ENCODE results near the gene AMIGO1.

AMIGO1 gene

GRCh38 chr1:109467301-109467777 lies 42.2 kb downstream of the AMIGO1 start:
- Histone ChIP-seq H3K79me1 (ENCODE audit: low read length) (no peaks in the 10 kb centered on the region), H2BK120ac (ENCODE audit: insufficient read depth, low read length, poor library complexity) (no peak overlapping the region), H3K79me2 (ENCODE audit: control insufficient read depth, insufficient read depth, low read length, poor library complexity) (no peaks in the 10 kb centered on the region), H3K9ac (ENCODE audit: low read length) (no peak overlapping the region), H2BK12ac (ENCODE audit: low read length) (no peak overlapping the region), H3K27ac (ENCODE audit: low read depth, low read length) (no peak overlapping the region), H2BK5ac (ENCODE audit: low read depth, low read length, poor library complexity) (no peak overlapping the region), H3K36me3 (ENCODE audit: control insufficient read depth in 1 of 2, insufficient read depth in 2 of 2, low read length in 2 of 2) (no peaks in the 10 kb centered on the region), H4K91ac (ENCODE audit: low read depth, low read length) (no peak overlapping the region), H4K8ac (ENCODE audit: low read depth, low read length) (no peak overlapping the region), H2AFZ (ENCODE audit: insufficient read depth, low read length, poor library complexity) (no peak overlapping the region), H3K4me1 (ENCODE audit: control insufficient read depth in 1 of 2, insufficient read depth in 2 of 2, low read length in 2 of 2) (peaks cover 8 to 10% of the 10 kb centered on the region in 2 experiments), H3K23ac (ENCODE audit: low read length) (no peak overlapping the region), H3K9me3 (ENCODE audit: insufficient read depth, low read depth, low read length) (no peaks in the 10 kb centered on the region), H2AK5ac (ENCODE audit: low read length) (no peak overlapping the region), H3K4me2 (ENCODE audit: low read length) (peak overlapping the region; percentile 9), H3K27me3 (ENCODE audit: insufficient read depth, low read length) (peaks cover 34% of the 10 kb centered on the region), H3K4me3 (ENCODE audit: low read depth, low read length) (no peak overlapping the region), H4K12ac (ENCODE audit: low read depth, low read length) (no peak overlapping the region), H3K14ac (ENCODE audit: low read length) (no peak overlapping the region), H3K18ac (ENCODE audit: low read length) (no peak overlapping the region), H3K4ac (ENCODE audit: low read depth, low read length) (no peak overlapping the region)
- no peak for DNase-seq
- WGBS (ENCODE audit: extremely low coverage, insufficient coverage, insufficient read length): 100% methylated on average over 1 of the region's 23 CpGs

GRCh38 chr1:109466452-109467300 lies 42.9 kb downstream of the AMIGO1 start, which contains the start of gene SYPL2:
Gene SYPL2, plus strand, starts transcription at chr1:109466546. Its CDS starts 298 bp downstream, at chr1:109466844.
- WGBS (ENCODE audit: extremely low coverage, insufficient coverage, insufficient read length): no CpG with 5 or more reads among the region's 88 CpGs
- peak in 1 of 2 donors; percentile 54 for DNase-seq

GRCh38 chr1:109466125-109466451 lies 43.4 kb downstream of the AMIGO1 start:
- Histone ChIP-seq H2BK5ac (ENCODE audit: low read depth, low read length, poor library complexity) (no peak overlapping the region), H3K36me3 (ENCODE audit: control insufficient read depth in 1 of 2, insufficient read depth in 2 of 2, low read length in 2 of 2) (no peaks in the 10 kb centered on the region), H3K18ac (ENCODE audit: low read length) (no peak overlapping the region), H3K9ac (ENCODE audit: low read length) (no peak overlapping the region), H3K79me1 (ENCODE audit: low read length) (no peaks in the 10 kb centered on the region), H3K23ac (ENCODE audit: low read length) (no peak overlapping the region), H3K4me2 (ENCODE audit: low read length) (peak overlapping the region; percentile 87), H2AFZ (ENCODE audit: insufficient read depth, low read length, poor library complexity) (peak overlapping the region; percentile 30), H4K12ac (ENCODE audit: low read depth, low read length) (no peak overlapping the region), H4K8ac (ENCODE audit: low read depth, low read length) (no peak overlapping the region), H4K91ac (ENCODE audit: low read depth, low read length) (no peak overlapping the region), H3K27ac (ENCODE audit: low read depth, low read length) (no peak overlapping the region), H3K4me1 (ENCODE audit: control insufficient read depth in 1 of 2, insufficient read depth in 2 of 2, low read length in 2 of 2) (peaks cover 8 to 10% of the 10 kb centered on the region in 2 experiments), H2AK5ac (ENCODE audit: low read length) (no peak overlapping the region), H2BK120ac (ENCODE audit: insufficient read depth, low read length, poor library complexity) (peak overlapping the region; percentile 27), H3K4me3 (ENCODE audit: low read depth, low read length) (peak overlapping the region; percentile 59), H3K4ac (ENCODE audit: low read depth, low read length) (no peak overlapping the region), H2BK12ac (ENCODE audit: low read length) (no peak overlapping the region), H3K14ac (ENCODE audit: low read length) (no peak overlapping the region), H3K79me2 (ENCODE audit: control insufficient read depth, insufficient read depth, low read length, poor library complexity) (no peaks in the 10 kb centered on the region), H3K9me3 (ENCODE audit: insufficient read depth, low read depth, low read length) (no peaks in the 10 kb centered on the region), H3K27me3 (ENCODE audit: insufficient read depth, low read length) (peaks cover 34% of the 10 kb centered on the region)
- no CpG with 5 or more reads among the region's 24 CpGs for WGBS (ENCODE audit: extremely low coverage, insufficient coverage, insufficient read length)
- peak in 1 of 2 donors; percentile 5 for DNase-seq

More at GRCh38 chr1:109466452-109467300, 42.9 kb downstream of the AMIGO1 start, which contains the start of gene SYPL2:
- Histone ChIP-seq H3K27me3 (ENCODE audit: insufficient read depth, low read length) (peaks cover 34% of the 10 kb centered on the region), H3K79me1 (ENCODE audit: low read length) (no peaks in the 10 kb centered on the region), H3K36me3 (ENCODE audit: control insufficient read depth in 1 of 2, insufficient read depth in 2 of 2, low read length in 2 of 2) (no peaks in the 10 kb centered on the region), H2BK5ac (ENCODE audit: low read depth, low read length, poor library complexity) (no peak within 1 kb of the TSS), H3K4me3 (ENCODE audit: low read depth, low read length) (peak within 1 kb of the TSS; percentile 59), H3K4me2 (ENCODE audit: low read length) (peak within 1 kb of the TSS; percentile 87), H3K9me3 (ENCODE audit: insufficient read depth, low read depth, low read length) (no peaks in the 10 kb centered on the region), H3K18ac (ENCODE audit: low read length) (no peak within 1 kb of the TSS), H4K8ac (ENCODE audit: low read depth, low read length) (no peak within 1 kb of the TSS), H4K91ac (ENCODE audit: low read depth, low read length) (no peak within 1 kb of the TSS), H2BK120ac (ENCODE audit: insufficient read depth, low read length, poor library complexity) (peak within 1 kb of the TSS; percentile 27), H3K27ac (ENCODE audit: low read depth, low read length) (no peak within 1 kb of the TSS), H3K14ac (ENCODE audit: low read length) (no peak within 1 kb of the TSS), H3K4me1 (ENCODE audit: control insufficient read depth in 1 of 2, insufficient read depth in 2 of 2, low read length in 2 of 2) (peaks cover 8 to 10% of the 10 kb centered on the region in 2 experiments), H3K4ac (ENCODE audit: low read depth, low read length) (no peak within 1 kb of the TSS), H2BK12ac (ENCODE audit: low read length) (no peak within 1 kb of the TSS), H2AFZ (ENCODE audit: insufficient read depth, low read length, poor library complexity) (peak within 1 kb of the TSS; percentile 30), H2AK5ac (ENCODE audit: low read length) (no peak within 1 kb of the TSS), H4K12ac (ENCODE audit: low read depth, low read length) (no peak within 1 kb of the TSS), H3K79me2 (ENCODE audit: control insufficient read depth, insufficient read depth, low read length, poor library complexity) (no peaks in the 10 kb centered on the region), H3K23ac (ENCODE audit: low read length) (no peak within 1 kb of the TSS), H3K9ac (ENCODE audit: low read length) (no peak within 1 kb of the TSS)

GRCh38 chr1:109457819-109458218 lies 51.7 kb downstream of the AMIGO1 start:
- Histone ChIP-seq H2BK12ac (ENCODE audit: low read length) (no peak overlapping the region), H3K9me3 (ENCODE audit: insufficient read depth, low read depth, low read length) (no peaks in the 10 kb centered on the region), H3K9ac (ENCODE audit: low read length) (no peak overlapping the region), H4K91ac (ENCODE audit: low read depth, low read length) (no peak overlapping the region), H3K23ac (ENCODE audit: low read length) (no peak overlapping the region), H3K79me2 (ENCODE audit: control insufficient read depth, insufficient read depth, low read length, poor library complexity) (no peaks in the 10 kb centered on the region), H3K4ac (ENCODE audit: low read depth, low read length) (no peak overlapping the region), H3K4me2 (ENCODE audit: low read length) (no peak overlapping the region), H4K8ac (ENCODE audit: low read depth, low read length) (no peak overlapping the region), H3K36me3 (ENCODE audit: control insufficient read depth in 1 of 2, insufficient read depth in 2 of 2, low read length in 2 of 2) (no peaks in the 10 kb centered on the region), H3K27ac (ENCODE audit: low read depth, low read length) (no peak overlapping the region), H3K79me1 (ENCODE audit: low read length) (no peaks in the 10 kb centered on the region), H3K4me3 (ENCODE audit: low read depth, low read length) (no peak overlapping the region), H2AFZ (ENCODE audit: insufficient read depth, low read length, poor library complexity) (no peak overlapping the region), H3K14ac (ENCODE audit: low read length) (no peak overlapping the region), H4K12ac (ENCODE audit: low read depth, low read length) (no peak overlapping the region), H2BK120ac (ENCODE audit: insufficient read depth, low read length, poor library complexity) (no peak overlapping the region), H3K27me3 (ENCODE audit: insufficient read depth, low read length) (no peaks in the 10 kb centered on the region), H2AK5ac (ENCODE audit: low read length) (no peak overlapping the region), H2BK5ac (ENCODE audit: low read depth, low read length, poor library complexity) (no peak overlapping the region), H3K4me1 (ENCODE audit: control insufficient read depth in 1 of 2, insufficient read depth in 2 of 2, low read length in 2 of 2) (no peaks in the 10 kb centered on the region), H3K18ac (ENCODE audit: low read length) (no peak overlapping the region)
- DNase-seq: no peak
- no CpG with 5 or more reads among the region's 4 CpGs for WGBS (ENCODE audit: extremely low coverage, insufficient coverage, insufficient read length)

Measured in trophoblast cell (in vitro differentiated cells and primary cell).